Measurements from ENCODE around the gene DDX1. TPM values are rescaled to one million over a fixed set of nuclear protein-coding genes. Genes with fewer than 3 reads are reported as not detected.

Gene DDX1
- total RNA-seq, 1 experiment from 2014 or later, result 115 TPM

DNA sequence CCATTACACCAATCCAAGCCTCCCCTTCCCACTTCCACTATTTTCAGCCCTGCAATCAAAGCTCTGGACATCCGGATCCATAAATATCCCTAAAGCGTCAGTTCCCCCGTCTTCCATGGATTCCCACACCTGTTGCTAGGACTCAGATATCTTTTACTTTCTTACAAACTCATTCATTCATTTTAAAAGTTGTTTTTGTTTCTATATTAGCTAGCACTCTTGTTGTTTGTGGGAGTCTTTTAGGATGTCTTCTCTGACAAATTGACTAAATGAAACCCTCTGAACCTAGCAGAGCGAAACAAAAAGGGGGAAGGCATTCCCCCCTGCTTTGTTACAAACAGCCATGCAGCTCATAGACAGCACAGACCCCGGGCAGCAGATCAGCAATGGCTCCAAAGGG is 21.6 kb upstream of the DDX1 start:
- Mint-ChIP-seq H3K27ac (no peak overlapping the region), H3K27me3 (ENCODE audit: low read depth) (peaks cover 3% of the 10 kb centered on the region; the same call in 1 of the 2 replicates), H3K4me3 (no peak overlapping the region), H3K9me3 (no peaks in the 10 kb centered on the region), H3K36me3 (no peaks in the 10 kb centered on the region), H3K4me1 (no peaks in the 10 kb centered on the region)
- ChIA-PET POLR2A (interaction anchor here (0.5 kb wide), 1 partner anchor 657 kb away, joined by 3 read pairs; no protein-coding TSS in a partner anchor), CTCF (interaction anchor here (1.0 kb wide), 1 partner anchor 24 kb away, joined by 3 read pairs; no protein-coding TSS in a partner anchor)
- DNase-seq (ENCODE audit: low spot score) (no peak), ATAC-seq (no peak)
- TF ChIP-seq ELF4 (CRISPR knock-in tag; IDR thresholded peaks at IDR 0.05; ENCODE audit: low read depth) (no peak), MYBL2 (CRISPR knock-in tag; IDR thresholded peaks at IDR 0.05) (no peak), MXD4 (CRISPR knock-in tag; IDR thresholded peaks at IDR 0.05; ENCODE audit: borderline replicate concordance) (no peak), FOXJ3 (CRISPR knock-in tag; IDR thresholded peaks at IDR 0.05; ENCODE audit: borderline replicate concordance) (no peak), ATF1 (CRISPR knock-in tag; IDR thresholded peaks at IDR 0.05) (no peak), TP53 (CRISPR knock-in tag; IDR thresholded peaks at IDR 0.05) (no peak), PRRX2 (CRISPR knock-in tag; IDR thresholded peaks at IDR 0.05) (no peak), OVOL2 (CRISPR knock-in tag; IDR thresholded peaks at IDR 0.05; ENCODE audit: borderline replicate concordance) (no peak), RELA (CRISPR knock-in tag; IDR thresholded peaks at IDR 0.05; ENCODE audit: borderline replicate concordance) (no peak), SOX15 (CRISPR knock-in tag; IDR thresholded peaks at IDR 0.05) (no peak)
- TF ChIP-seq, protein P1, sequence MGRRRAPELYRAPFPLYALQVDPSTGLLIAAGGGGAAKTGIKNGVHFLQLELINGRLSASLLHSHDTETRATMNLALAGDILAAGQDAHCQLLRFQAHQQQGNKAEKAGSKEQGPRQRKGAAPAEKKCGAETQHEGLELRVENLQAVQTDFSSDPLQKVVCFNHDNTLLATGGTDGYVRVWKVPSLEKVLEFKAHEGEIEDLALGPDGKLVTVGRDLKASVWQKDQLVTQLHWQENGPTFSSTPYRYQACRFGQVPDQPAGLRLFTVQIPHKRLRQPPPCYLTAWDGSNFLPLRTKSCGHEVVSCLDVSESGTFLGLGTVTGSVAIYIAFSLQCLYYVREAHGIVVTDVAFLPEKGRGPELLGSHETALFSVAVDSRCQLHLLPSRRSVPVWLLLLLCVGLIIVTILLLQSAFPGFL (CRISPR knock-in tag; IDR thresholded peaks at IDR 0.05; ENCODE audit: borderline replicate concordance), result no peak
- TF ChIP-seq, protein P2, sequence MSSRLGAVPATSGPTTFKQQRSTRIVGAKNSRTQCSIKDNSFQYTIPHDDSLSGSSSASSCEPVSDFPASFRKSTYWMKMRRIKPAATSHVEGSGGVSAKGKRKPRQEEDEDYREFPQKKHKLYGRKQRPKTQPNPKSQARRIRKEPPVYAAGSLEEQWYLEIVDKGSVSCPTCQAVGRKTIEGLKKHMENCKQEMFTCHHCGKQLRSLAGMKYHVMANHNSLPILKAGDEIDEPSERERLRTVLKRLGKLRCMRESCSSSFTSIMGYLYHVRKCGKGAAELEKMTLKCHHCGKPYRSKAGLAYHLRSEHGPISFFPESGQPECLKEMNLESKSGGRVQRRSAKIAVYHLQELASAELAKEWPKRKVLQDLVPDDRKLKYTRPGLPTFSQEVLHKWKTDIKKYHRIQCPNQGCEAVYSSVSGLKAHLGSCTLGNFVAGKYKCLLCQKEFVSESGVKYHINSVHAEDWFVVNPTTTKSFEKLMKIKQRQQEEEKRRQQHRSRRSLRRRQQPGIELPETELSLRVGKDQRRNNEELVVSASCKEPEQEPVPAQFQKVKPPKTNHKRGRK (CRISPR knock-in tag; IDR thresholded peaks at IDR 0.05; ENCODE audit: borderline replicate concordance), result no peak
- TF ChIP-seq, protein P3, sequence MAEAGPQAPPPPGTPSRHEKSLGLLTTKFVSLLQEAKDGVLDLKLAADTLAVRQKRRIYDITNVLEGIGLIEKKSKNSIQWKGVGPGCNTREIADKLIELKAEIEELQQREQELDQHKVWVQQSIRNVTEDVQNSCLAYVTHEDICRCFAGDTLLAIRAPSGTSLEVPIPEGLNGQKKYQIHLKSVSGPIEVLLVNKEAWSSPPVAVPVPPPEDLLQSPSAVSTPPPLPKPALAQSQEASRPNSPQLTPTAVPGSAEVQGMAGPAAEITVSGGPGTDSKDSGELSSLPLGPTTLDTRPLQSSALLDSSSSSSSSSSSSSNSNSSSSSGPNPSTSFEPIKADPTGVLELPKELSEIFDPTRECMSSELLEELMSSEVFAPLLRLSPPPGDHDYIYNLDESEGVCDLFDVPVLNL (CRISPR knock-in tag; IDR thresholded peaks at IDR 0.05; ENCODE audit: borderline replicate concordance, low read depth), result no peak
- TF ChIP-seq, protein P4, sequence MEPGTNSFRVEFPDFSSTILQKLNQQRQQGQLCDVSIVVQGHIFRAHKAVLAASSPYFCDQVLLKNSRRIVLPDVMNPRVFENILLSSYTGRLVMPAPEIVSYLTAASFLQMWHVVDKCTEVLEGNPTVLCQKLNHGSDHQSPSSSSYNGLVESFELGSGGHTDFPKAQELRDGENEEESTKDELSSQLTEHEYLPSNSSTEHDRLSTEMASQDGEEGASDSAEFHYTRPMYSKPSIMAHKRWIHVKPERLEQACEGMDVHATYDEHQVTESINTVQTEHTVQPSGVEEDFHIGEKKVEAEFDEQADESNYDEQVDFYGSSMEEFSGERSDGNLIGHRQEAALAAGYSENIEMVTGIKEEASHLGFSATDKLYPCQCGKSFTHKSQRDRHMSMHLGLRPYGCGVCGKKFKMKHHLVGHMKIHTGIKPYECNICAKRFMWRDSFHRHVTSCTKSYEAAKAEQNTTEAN (CRISPR knock-in tag; IDR thresholded peaks at IDR 0.05), result no peak
- TF ChIP-seq, protein P5, sequence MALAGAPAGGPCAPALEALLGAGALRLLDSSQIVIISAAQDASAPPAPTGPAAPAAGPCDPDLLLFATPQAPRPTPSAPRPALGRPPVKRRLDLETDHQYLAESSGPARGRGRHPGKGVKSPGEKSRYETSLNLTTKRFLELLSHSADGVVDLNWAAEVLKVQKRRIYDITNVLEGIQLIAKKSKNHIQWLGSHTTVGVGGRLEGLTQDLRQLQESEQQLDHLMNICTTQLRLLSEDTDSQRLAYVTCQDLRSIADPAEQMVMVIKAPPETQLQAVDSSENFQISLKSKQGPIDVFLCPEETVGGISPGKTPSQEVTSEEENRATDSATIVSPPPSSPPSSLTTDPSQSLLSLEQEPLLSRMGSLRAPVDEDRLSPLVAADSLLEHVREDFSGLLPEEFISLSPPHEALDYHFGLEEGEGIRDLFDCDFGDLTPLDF (CRISPR knock-in tag; IDR thresholded peaks at IDR 0.05), result no peak

DNA sequence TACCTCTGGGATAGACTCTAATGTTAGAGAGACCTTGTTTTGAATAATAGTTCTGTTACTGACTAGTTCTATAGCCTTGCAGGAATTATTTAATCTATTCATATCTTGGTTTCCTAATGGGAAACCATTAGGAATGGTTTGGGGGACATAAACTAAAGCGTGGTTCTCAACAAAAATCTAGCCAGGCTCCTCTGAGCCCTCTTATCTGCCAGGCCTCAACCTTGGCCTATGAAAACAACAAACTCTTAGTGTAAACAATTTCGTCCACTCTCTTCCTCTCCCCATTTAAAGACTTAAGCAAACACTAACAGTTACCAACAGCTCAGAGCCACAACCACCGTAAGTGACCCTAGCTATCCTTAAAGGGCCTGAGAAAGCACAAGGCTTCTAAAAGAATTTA is 19.9 kb upstream of the DDX1 start:
- Mint-ChIP-seq H3K27me3 (ENCODE audit: low read depth) (no peaks in the 10 kb centered on the region), H3K27ac (no peak overlapping the region), H3K9me3 (no peaks in the 10 kb centered on the region), H3K4me1 (no peaks in the 10 kb centered on the region), H3K4me3 (no peak overlapping the region), H3K36me3 (no peaks in the 10 kb centered on the region)
- ChIA-PET CTCF (no interaction called here), POLR2A (no interaction called here)
- no peak for DNase-seq (ENCODE audit: low spot score)
- ATAC-seq, result no peak
- TF ChIP-seq, protein P6, sequence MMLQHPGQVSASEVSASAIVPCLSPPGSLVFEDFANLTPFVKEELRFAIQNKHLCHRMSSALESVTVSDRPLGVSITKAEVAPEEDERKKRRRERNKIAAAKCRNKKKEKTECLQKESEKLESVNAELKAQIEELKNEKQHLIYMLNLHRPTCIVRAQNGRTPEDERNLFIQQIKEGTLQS (CRISPR knock-in tag; conservative IDR thresholded peaks at IDR 0.05), result no peak
- TF ChIP-seq EMX1 (CRISPR knock-in tag; IDR thresholded peaks at IDR 0.05) (no peak), TEAD4 (CRISPR knock-in tag; IDR thresholded peaks at IDR 0.05) (no peak)
- TF ChIP-seq, protein P7, sequence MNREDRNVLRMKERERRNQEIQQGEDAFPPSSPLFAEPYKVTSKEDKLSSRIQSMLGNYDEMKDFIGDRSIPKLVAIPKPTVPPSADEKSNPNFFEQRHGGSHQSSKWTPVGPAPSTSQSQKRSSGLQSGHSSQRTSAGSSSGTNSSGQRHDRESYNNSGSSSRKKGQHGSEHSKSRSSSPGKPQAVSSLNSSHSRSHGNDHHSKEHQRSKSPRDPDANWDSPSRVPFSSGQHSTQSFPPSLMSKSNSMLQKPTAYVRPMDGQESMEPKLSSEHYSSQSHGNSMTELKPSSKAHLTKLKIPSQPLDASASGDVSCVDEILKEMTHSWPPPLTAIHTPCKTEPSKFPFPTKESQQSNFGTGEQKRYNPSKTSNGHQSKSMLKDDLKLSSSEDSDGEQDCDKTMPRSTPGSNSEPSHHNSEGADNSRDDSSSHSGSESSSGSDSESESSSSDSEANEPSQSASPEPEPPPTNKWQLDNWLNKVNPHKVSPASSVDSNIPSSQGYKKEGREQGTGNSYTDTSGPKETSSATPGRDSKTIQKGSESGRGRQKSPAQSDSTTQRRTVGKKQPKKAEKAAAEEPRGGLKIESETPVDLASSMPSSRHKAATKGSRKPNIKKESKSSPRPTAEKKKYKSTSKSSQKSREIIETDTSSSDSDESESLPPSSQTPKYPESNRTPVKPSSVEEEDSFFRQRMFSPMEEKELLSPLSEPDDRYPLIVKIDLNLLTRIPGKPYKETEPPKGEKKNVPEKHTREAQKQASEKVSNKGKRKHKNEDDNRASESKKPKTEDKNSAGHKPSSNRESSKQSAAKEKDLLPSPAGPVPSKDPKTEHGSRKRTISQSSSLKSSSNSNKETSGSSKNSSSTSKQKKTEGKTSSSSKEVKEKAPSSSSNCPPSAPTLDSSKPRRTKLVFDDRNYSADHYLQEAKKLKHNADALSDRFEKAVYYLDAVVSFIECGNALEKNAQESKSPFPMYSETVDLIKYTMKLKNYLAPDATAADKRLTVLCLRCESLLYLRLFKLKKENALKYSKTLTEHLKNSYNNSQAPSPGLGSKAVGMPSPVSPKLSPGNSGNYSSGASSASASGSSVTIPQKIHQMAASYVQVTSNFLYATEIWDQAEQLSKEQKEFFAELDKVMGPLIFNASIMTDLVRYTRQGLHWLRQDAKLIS (CRISPR knock-in tag; IDR thresholded peaks at IDR 0.05; ENCODE audit: borderline replicate concordance), result no peak
- TF ChIP-seq, protein P8, sequence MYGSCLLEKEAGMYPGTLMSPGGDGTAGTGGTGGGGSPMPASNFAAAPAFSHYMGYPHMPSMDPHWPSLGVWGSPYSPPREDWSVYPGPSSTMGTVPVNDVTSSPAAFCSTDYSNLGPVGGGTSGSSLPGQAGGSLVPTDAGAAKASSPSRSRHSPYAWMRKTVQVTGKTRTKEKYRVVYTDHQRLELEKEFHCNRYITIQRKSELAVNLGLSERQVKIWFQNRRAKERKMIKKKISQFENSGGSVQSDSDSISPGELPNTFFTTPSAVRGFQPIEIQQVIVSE (CRISPR knock-in tag; IDR thresholded peaks at IDR 0.05; ENCODE audit: borderline replicate concordance), result no peak
- TF ChIP-seq, protein P9, sequence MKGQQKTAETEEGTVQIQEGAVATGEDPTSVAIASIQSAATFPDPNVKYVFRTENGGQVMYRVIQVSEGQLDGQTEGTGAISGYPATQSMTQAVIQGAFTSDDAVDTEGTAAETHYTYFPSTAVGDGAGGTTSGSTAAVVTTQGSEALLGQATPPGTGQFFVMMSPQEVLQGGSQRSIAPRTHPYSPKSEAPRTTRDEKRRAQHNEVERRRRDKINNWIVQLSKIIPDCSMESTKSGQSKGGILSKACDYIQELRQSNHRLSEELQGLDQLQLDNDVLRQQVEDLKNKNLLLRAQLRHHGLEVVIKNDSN (CRISPR knock-in tag; IDR thresholded peaks at IDR 0.05), result no peak

Data from WTC11 (cell line).